MG63 (cell line): ENCODE data around the gene SEC24C. TPM values are rescaled to one million over a fixed set of nuclear protein-coding genes. Genes with fewer than 3 reads are reported as not detected.

Experiments
- DNase-seq: peaks from one replicate; pipeline ENCODE4 v3.0.0-alpha.2; 2020
- H3K27me3 ChIP-seq: fragments of 250-450 bp; sonication (Bioruptor Pico); 2 replicates; pipeline ENCODE4 v1.5.1; 2020; ENCODE audit warnings: mild to moderate bottlenecking, moderate library complexity
- H3K36me3 ChIP-seq: fragments of 250-450 bp; sonication (Bioruptor Pico); 2 replicates; pipeline ENCODE4 v1.5.1; 2020; ENCODE audit warnings: mild to moderate bottlenecking, moderate library complexity
- H3K4me3 ChIP-seq: fragments of 250-450 bp; sonication (Bioruptor Pico); 2 replicates; pipeline ENCODE4 v1.5.1; 2020; ENCODE audit warnings: mild to moderate bottlenecking, moderate library complexity
- H3K9me3 ChIP-seq: fragments of 250-450 bp; sonication (Bioruptor Pico); 2 replicates; pipeline ENCODE4 v1.5.1; 2020; ENCODE audit warnings: mild to moderate bottlenecking, moderate library complexity
- total RNA-seq: library from RNA; depleted of rRNA; stranded (reverse); fragments of >200 nt; shearing (Covaris generic); gene quantifications from 2 replicates; pipeline ENCODE4 v1.2.3, GENCODE V29; 2014; ENCODE audit warnings: low replicate concordance

Gene SEC24C
- total RNA-seq, 1 experiment from 2014 or later: 74.6 TPM

- Histone ChIP-seq H3K9me3 (no peaks in the 10 kb centered on the region), H3K36me3 (peaks cover 46% of the 10 kb centered on the region), H3K27me3 (no peaks in the 10 kb centered on the region), H3K4me3 (no peak overlapping the region)
- DNase-seq: no peak
Measured at GRCh38 chr10:73797324-73798025, 53.3 kb downstream of the SEC24C start.

DNA sequence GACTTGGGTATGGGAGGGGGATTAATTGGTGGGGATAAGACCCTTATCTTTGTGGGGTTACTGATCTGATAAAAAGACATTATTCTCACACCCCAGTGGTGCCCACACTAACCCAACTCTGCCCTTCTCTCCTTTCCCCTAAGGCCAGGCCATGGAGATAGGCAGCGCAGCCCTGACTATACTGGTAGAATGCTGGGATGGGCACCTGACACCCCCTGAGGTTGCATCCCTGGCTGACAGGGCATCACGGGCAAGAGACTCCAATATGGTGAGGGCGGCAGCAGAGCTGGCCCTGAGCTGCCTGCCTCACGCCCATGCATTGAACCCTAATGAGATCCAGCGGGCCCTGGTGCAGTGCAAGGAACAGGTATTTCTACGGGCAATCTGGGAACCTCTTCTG, 53.9 kb downstream of the SEC24C start:
- no peaks in the 10 kb centered on the region for H3K27me3 ChIP-seq
- no peak overlapping the region for H3K4me3 ChIP-seq
- H3K36me3 ChIP-seq: peaks cover 47% of the 10 kb centered on the region
- no peak for DNase-seq
- H3K9me3 ChIP-seq: no peaks in the 10 kb centered on the region

GRCh38 chr10:73798927-73799560, 54.9 kb downstream of the SEC24C start:
- Histone ChIP-seq H3K9me3 (no peaks in the 10 kb centered on the region), H3K27me3 (no peaks in the 10 kb centered on the region), H3K4me3 (no peak overlapping the region), H3K36me3 (peaks cover 42% of the 10 kb centered on the region)
- no peak for DNase-seq

- Histone ChIP-seq H3K36me3 (peaks cover 38% of the 10 kb centered on the region), H3K27me3 (no peaks in the 10 kb centered on the region), H3K4me3 (no peak overlapping the region), H3K9me3 (no peaks in the 10 kb centered on the region)
- no peak for DNase-seq
Measured at GRCh38 chr10:73799899-73800559, 55.9 kb downstream of the SEC24C start.

DNA sequence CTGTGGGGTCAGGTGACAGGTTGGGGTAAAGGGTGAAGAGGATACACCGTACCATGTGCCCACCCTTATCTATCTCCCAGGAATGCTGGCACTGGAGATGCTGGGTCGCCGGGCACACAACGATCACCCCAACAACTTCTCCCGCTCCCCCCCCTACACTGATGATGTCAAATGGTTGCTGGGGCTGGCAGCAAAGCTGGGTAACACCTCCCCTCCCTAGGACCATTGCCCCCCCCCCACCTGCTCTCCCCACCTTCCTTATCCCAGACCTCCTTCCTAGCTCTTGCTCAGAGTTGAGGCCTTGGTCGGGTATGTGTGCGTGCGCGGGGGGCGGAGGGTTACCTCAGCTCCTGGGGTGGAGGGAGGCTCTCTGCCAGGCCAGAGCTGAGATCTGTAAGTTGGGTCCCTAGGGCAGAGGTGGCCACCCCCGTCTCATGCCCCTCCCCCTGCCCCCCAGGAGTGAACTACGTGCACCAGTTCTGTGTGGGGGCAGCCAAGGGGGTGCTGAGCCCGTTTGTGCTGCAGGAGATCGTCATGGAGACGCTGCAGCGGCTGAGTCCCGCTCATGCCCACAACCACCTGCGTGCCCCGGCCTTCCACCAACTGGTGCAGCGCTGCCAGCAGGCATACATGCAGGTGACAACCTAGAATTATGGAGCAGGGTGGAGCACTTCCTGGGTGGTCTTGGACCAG, 56.5 kb downstream of the SEC24C start:
- H3K4me3 ChIP-seq: no peak overlapping the region
- no peaks in the 10 kb centered on the region for H3K9me3 ChIP-seq
- H3K36me3 ChIP-seq: peaks cover 42% of the 10 kb centered on the region
- H3K27me3 ChIP-seq: no peaks in the 10 kb centered on the region
- DNase-seq: no peak

DNA sequence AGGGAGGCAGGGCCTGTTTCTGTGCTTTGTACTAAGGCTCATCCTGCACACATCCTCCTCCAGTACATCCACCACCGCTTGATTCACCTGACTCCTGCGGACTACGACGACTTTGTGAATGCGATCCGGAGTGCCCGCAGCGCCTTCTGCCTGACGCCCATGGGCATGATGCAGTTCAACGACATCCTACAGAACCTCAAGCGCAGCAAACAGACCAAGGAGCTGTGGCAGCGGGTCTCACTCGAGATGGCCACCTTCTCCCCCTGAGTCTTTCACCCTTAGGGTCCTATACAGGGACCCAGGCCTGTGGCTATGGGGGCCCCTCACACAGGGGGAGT, 57.0 kb downstream of the SEC24C start:
- peaks cover 41% of the 10 kb centered on the region for H3K36me3 ChIP-seq
- no peak for DNase-seq
- no peak overlapping the region for H3K4me3 ChIP-seq

DNA sequence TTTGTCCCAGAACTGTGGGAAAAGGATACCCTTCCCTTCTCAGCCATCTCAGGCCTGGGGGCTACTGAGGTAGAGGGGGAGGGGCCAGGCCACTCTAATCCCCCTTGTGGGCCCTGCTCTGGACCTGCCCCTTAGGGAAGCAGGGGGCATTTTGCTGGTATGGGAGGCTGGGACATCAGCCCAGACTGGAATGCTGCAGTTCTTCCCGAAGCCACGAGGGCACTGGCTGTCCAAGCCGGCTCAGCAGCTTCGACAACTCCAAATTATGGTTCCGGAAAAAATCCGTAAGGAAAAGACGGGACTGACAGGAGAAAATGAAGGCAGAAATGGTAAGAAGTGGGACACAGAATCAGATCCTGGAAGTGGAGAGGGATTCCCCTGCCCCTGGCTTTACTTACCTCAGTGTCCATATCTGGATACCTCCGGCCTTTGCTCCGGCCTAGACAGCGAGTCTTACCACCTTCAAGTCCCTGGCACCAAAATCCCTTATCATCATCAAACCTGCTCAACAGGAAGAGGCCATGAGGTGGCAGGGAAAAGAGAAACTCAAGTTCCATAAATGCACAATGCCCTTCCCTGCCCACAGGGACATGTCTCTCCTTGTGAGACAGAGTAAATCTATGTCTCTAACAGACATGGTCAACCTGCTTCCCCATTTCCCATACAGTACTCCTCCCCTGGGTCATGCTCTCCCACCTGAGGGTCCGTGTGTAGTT, 58.3 kb downstream of the SEC24C start:
- no peak for DNase-seq
- H3K9me3 ChIP-seq: no peaks in the 10 kb centered on the region
- peaks cover 29% of the 10 kb centered on the region for H3K36me3 ChIP-seq
- H3K4me3 ChIP-seq: no peak overlapping the region
- H3K27me3 ChIP-seq: no peaks in the 10 kb centered on the region

More for the DNA sequence above, 57.0 kb downstream of the SEC24C start:
- Histone ChIP-seq H3K27me3 (no peaks in the 10 kb centered on the region), H3K9me3 (no peaks in the 10 kb centered on the region)

- Histone ChIP-seq H3K9me3 (no peaks in the 10 kb centered on the region), H3K36me3 (peaks cover 20% of the 10 kb centered on the region), H3K4me3 (no peak overlapping the region), H3K27me3 (no peaks in the 10 kb centered on the region)
- no peak for DNase-seq
Measured at GRCh38 chr10:73803680-73804286, 59.6 kb downstream of the SEC24C start.

- Histone ChIP-seq H3K36me3 (peaks cover 19% of the 10 kb centered on the region), H3K4me3 (no peak overlapping the region), H3K27me3 (no peaks in the 10 kb centered on the region), H3K9me3 (no peaks in the 10 kb centered on the region)
- DNase-seq: no peak
Measured at GRCh38 chr10:73806176-73806950, 62.2 kb downstream of the SEC24C start.

GRCh38 chr10:73807471-73807870, 63.3 kb downstream of the SEC24C start:
- Histone ChIP-seq H3K36me3 (peaks cover 15% of the 10 kb centered on the region), H3K4me3 (no peak overlapping the region), H3K9me3 (no peaks in the 10 kb centered on the region), H3K27me3 (no peaks in the 10 kb centered on the region)
- DNase-seq: no peak

GRCh38 chr10:73808021-73808815, 64.0 kb downstream of the SEC24C start:
- no peak for DNase-seq
- Histone ChIP-seq H3K36me3 (peaks cover 10% of the 10 kb centered on the region), H3K9me3 (no peaks in the 10 kb centered on the region), H3K27me3 (no peaks in the 10 kb centered on the region), H3K4me3 (no peak overlapping the region)

GRCh38 chr10:73809061-73809818, 65.1 kb downstream of the SEC24C start:
- Histone ChIP-seq H3K4me3 (no peak overlapping the region), H3K27me3 (no peaks in the 10 kb centered on the region), H3K36me3 (peaks cover 14% of the 10 kb centered on the region), H3K9me3 (no peaks in the 10 kb centered on the region)
- DNase-seq: no peak

DNA sequence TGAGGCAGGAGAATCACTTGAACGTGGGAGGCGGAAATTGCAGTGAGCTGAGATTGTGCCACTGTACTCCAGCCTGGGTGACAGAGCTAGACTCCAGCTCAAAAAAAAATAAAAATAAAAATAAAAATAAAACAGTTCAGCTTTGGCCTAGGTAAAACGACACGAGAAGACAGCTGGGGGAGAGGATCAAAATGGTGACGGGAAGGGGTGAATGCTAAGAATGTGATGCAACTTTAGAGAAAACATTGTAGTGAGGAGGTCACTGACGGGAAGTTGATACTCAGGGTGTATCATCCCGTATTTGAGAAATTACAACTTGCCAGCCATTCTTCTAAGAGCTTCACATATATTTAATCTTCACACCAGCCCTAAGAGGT, 66.2 kb downstream of the SEC24C start:
- DNase-seq: no peak
- Histone ChIP-seq H3K27me3 (no peaks in the 10 kb centered on the region), H3K36me3 (peaks cover 17% of the 10 kb centered on the region), H3K4me3 (peak overlapping the region; percentile 73), H3K9me3 (no peaks in the 10 kb centered on the region)

DNA sequence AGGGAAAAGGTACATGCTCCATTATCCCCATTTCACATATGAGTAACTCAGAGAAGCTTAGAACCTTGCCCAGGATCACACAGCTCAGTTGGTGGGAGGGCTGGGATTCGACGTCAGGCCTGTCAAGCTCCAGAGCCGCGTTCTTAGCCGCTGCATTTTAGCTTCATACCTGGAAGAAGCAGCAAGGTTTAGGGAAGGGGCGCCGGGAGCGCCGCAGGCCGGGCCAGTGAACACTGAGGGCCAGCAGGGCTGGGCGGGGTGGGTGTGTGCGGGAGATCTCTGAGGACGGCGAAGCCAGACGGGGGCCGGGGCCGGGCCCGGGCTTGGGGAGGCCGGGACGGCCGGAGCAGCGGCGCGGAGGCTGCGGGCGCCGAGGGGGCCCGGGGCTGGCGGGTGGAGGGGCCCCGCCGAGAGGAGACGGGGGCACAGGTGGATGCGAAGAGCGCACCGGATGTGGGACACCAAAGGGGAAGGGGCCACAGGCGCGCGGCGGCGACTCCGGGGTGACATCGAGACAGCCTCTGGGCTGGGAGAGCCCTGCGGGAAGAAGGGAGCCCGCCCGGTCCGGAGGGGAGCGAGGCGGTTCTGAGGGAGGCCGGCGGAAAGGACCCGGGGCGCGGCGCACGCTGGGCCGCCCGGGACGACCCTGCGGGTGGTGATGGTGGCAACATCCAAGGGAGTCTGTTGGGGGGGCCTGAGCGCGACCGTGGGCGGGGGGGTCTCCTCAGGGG, 66.7 kb downstream of the SEC24C start:
- Histone ChIP-seq H3K36me3 (peaks cover 18% of the 10 kb centered on the region), H3K27me3 (no peaks in the 10 kb centered on the region), H3K9me3 (no peaks in the 10 kb centered on the region), H3K4me3 (peak overlapping the region; percentile 73)
- peak; percentile 38 for DNase-seq
